DMS 273 (cell line): Measurements from ENCODE around the gene GNAO1.
"Not testable (repeated sequence)": the region's sequence is repeated elsewhere in the genome, so short reads cannot be mapped to it uniquely, and the experiment has no call there.

Source experiments
- DNase-seq: peaks from one replicate; lab custom pipeline; 2025; ENCODE audit not compliant: unreplicated experiment; lab: John Stamatoyannopoulos, UW

GNAO1 gene

DNA sequence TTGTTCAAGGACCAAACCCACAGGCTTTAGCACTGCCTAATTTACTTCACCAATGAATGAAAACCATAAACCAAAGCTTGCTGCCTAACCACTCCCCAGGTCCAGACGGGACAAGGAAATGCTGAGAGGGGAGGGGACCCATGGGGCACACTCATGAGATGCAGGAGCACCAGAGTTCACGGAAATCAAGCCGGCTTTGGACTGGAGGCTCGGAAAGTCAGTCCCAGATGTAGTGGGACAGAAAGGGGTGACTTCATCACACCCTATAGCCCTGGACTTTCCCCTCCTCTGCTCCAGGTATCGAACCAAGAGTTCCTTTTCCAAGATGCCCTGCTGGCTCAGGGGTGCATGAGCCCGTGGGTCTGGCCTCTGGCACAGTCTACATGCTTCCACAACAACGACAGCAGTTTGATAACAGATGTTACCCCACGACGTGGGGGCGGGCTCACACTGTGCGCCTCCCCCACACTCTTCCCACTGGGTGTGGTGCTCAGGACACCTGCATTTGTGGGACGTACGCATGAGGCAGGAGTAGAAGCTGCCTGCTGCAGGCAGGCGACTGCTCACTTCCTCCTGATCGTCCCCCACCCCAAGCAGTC, 170.9 kb downstream of the GNAO1 start:
- DNase-seq, result peak; percentile 27

DNA sequence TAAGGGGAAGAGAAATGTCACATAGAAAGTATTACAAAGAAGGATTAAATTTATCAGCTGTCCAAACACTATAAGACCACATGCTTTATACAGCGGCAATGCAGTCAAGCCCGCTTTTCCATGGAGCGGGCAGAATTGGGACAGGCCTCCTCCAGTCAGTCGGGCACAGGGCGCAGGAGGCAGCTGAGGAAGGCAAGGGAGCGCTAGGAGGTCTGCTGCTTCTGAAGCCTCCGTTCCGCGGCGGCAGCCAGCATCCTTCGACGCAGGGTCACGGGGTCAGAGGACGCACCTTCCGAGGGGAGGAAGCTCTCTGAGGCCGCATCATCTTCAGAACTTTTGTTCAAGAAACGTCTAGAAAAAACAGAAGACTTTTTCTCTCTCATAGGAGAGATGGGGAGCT, 171.4 kb downstream of the GNAO1 start:
- no peak for DNase-seq

DNA sequence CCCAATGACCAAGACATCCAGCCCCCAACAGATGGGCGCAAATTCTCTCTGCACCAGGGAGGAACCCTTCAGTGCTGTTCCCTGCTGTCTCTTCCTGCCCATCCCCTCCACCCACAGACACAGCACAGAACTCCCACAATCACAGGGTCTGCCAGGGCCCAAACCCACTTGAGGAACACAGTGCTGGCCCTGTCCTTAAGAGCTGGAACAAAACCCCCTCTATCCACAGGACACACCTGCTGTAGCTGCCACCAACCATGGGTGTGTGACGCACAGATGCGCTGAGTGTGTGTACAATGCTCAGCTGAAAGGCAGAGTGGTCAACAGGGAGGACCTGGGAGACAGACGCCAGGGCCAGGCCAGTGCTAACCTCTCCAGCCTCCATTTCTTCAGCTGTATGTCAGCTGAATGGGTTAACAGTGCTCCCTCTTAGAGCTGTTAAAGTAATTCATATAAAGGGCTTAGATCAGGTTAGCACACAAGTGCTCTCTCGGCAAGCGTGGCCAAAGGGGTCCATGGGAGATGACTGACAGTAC, 172.0 kb downstream of the GNAO1 start:
- DNase-seq, result no peak

DNA sequence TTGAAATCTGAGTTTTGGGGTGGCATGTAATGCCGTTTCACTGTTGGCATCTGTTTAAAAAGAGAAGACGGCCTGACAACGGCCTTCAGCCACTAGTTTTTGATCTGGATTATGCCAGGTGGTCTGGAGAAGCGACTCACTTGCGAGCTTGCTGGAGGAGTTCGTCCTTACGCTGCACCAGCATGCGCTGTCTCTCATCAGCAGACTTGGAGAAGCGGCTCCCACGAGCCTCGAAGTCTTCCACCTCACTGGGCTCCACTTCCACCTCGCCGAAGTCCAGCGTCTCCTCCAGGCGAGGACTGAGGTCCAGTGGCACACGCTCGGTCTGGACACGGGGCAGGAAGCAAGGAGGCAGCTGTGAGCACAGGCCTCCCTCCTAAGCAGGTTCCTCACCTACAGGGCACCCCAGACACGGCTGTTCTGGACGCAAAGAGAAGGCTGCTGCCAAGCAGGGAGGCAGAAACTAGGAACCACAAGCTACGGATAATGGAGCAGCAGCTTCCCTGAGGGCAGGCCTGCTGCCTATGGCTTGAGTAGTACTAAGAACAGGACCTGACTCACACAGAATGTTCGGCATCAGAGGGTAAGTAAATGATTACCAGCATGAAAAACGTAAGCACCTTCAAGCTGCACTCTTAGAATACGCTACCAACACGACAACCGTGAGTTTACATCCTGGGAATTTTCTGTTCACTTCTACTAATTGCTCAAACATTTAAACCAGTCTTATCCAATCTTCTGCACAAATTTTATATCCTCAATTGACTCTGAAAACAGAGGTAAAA, 172.7 kb downstream of the GNAO1 start:
- DNase-seq, result no peak

DNA sequence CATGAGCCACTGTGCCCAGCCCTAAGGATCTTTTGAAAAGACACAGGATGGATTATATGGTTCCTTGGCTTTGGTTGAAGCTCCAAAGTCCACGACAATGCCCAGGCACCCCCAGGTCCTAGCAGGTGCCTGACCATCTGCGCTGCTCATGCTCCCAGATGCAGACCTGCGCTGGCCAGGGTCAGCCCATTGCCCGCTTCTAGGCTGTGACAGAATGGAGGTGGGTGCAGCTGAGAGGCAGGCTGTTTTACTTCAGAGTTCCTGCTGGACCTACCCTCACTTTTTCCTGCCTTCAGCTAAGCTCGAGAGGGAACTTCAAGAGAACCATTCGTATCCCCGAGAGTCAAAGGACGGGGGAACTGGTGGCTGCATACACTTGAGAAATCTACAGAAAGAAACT, 173.6 kb downstream of the GNAO1 start:
- DNase-seq, result no peak

DNA sequence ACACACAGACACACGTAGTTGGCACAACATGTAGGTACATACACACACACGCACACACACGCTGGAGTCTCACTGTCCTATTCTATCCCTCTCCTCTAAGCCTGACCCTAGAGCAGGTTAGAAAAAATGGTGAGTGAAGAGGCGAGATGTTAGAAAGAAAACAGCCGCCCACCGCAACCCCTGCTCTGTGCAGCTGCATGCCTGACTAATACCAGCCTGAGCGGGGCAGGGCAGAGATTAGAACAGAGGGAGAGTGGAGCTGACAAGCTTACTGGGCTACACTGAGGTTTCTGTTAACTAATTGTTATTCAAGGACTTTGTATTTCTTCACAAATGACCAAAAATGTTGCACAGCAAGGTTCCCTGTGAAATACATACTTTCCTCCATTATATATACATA, 174.3 kb downstream of the GNAO1 start:
- DNase-seq, result no peak

DNA sequence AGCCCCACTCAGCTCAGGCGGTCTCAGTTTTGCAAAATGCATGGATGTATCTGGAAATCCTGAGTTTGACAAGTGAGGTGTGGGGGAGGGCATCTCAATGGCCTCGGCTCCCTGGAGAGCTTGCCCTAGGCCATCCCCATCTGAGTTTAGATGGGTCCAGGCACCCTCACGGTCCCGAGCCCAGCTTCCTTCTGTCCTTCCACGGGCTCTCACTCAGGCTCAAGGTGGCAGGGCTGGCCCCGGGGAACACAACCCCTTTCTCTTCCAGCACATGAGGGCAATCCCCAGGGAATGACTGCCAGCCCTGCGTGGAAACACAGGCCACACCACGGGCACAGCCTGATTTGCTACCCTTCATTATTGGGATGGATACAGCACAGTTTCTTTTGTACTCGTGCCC, 175.7 kb downstream of the GNAO1 start:
- DNase-seq, result no peak

DNA sequence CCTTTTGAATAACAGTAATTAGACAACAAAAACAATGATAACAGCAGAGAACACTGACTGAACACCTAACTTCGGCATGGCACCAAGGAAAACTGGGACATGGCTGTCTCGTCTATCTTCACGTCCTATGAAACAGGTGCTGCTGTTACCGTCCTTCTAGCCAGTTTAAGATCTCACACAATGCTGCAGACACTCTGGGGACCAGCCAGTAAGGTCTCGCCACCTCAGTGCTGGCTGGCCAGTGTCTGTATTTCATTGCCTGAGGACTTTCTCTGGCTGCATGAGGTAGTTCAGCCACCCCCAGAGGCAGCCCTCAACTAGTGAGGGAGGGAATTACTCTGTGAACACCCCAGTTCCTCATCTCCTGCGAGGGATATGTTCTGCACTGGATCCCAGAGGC, 176.5 kb downstream of the GNAO1 start:
- no peak for DNase-seq

DNA sequence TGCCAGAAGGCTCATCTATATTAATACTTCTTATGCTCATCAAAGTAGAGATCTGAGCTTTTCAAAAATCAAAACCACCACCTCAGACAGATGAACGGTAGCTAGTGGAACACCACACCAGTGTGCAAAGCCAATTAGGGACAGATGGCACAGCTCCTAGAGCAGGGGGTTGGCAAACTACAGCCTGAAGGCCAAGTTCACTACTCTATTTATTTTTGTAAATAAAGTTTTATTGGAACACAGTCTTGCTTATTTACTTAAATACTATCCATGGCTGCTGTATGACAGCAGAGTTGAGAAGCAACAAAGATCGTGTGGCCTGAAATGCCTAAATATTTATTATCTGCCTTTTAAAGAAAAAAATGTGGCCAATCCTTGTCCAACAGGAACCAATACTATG, 177.3 kb downstream of the GNAO1 start:
- peak; percentile 79 for DNase-seq

DNA sequence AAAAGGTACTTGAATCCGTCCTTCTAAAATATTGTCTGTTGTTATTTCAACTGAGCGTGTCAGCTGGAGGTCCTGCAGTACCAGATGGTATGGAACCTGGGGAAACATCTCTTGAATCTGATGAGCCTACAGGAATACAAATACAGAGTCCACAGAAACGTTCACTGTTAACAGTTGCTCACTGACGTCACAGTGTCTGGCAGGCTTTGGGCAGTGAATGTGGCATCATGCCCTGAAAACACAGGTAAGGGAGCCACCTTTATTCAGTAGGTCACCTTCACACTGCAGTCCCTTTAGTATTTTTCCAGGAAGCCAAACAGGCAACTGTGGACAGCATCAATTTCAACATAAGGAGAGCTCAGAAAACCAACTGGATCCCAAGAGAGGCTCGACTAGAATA, 177.9 kb downstream of the GNAO1 start:
- DNase-seq, result peak; percentile 58

DNA sequence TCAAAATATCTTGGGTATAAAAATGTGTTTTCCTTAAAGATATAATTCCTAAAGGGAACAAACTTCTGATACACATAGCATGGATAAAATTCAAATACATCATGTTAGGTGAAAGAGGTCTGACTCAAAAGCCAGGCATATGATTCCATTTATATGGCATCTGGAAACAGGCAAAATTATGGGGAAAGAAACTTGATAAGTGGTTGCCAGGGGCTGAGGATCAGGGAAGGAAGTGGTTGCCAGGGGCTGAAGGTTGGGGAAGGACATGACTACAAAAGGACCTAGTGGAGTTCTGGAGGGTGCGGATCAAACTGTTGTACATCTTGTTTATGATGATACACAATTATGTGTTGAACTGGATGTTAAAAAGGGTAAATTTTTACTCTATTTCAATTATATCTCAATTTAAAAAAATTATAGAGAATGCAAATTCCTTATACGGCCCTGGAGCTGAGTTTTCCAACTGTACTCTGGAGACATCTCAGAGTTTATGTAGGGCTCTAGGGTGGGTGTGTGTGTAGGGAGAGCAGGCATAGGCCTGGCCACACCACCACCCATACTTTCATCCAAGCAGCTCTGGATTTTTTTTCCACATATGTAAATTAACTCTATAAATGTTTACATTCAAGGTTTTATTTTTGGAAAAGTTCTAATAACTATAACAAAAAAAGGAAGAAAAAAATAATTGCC, 179.0 kb downstream of the GNAO1 start:
- DNase-seq, result peak; percentile 48

DNA sequence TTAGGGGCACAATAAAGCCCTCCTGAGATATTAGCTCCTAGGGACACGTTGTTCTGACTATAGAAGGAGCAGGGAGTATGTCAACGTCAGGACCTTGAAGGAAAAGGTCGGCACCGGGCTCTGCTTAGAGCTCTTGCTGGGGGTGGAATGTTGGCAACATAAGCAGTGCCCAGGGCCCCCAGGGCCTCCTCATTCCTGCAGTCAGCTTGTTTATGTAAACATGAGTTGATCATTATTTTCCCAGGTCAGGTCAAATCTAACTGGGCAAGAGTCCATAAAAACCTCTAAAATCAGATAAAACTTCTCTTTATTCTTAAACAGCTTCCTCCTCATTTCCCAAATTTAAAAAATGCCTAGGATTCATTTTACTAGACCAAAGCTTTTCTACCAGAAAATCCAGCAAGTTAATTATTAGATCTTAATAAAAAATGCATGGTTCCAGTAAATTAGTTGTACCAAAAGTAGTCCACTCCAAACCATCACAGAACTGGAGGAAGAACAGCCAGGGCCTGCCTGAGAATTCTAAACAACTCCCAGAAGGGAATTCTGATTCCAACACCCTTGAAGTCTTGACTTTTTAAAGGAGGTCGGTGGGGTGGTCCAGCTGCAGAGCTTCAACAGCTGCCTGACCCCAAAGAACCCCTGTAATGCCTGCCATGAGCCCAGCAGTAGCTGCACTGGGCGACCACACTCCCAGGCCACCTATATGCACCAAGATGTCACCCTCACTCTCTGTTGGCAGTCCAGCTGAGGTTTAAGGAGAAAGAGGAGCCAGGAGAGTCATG, 179.8 kb downstream of the GNAO1 start:
- DNase-seq, result no peak

DNA sequence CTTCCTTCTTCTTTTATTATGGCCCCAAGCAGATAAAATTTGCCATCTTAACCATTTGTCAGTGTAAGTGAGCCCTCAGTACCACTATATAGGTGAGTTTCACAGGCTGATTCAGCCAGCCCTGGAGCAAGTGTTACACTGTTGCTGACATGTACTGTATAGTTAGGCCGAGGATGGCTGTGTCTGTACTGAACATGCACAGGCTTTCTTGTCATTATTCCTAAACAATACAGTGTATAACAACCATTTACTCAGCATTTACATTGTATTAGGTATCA, 180.3 kb downstream of the GNAO1 start:
- no peak for DNase-seq

DNA sequence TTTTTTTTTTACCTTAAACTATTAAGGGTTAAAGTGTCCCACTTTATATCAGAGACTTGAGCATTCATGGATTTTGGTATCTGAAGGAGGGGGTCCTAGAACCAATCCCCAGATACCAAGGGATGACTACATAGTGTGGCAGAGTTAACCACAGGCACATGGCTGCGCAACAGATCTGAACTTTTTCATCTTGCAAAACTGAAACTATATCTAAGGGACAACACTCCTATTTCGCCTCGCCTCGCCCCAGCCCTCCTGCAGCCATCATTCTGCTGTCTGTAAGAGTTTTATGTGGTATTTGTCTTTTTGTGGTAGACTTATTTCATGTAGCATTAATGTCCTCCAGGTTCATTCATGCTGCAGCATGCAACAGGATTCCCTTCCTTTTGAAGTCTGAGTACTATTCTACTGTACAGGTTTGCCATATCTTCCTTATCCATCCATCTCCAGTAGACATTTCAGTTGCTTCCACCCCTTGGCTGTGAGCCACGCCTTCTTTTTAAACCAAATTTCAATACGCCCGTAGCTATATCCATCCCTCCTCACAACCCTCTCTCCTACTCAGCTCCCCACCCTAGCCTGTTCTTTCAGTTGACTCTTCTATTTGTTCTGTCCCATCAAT, 180.8 kb downstream of the GNAO1 start:
- DNase-seq, result no peak

DNA sequence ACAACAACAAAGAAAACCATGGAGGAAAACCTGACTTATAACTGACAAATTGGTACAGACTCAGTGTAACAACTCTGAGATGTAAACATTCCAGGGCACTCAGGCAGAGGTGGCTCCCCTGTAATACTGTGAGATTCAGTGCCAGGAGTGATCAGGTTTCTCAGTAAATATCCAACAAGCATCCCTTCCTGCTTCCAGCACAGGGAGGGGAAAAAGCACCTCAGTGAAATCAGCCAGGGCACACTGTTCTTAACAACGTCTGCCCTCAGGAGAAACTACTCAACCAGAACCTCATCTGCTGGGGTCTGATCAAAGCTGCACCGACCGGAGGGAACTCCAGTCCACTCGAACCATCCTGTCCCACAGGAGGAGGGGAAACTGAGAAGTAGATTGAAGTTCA, 181.7 kb downstream of the GNAO1 start:
- DNase-seq, result peak; percentile 43

DNA sequence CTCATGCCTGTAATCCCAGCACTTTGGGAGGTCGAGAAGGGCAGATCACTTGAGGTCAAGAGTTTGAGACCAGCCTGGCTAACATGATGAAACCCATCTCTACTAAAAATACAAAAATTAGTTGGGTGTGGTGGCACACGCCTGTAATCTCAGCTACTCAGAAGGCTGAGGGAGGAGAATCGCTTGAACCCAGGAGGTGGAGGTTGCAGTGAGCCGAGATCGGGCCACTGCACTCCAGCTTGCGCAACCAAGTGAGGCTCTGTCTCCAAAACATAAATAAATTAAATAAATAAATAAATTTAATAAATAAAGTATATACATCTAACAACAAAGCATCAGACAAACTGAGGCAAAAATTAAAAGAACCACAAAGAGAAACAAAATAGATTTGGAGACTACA, 184.5 kb downstream of the GNAO1 start:
- not testable (repeated sequence) for DNase-seq

DNA sequence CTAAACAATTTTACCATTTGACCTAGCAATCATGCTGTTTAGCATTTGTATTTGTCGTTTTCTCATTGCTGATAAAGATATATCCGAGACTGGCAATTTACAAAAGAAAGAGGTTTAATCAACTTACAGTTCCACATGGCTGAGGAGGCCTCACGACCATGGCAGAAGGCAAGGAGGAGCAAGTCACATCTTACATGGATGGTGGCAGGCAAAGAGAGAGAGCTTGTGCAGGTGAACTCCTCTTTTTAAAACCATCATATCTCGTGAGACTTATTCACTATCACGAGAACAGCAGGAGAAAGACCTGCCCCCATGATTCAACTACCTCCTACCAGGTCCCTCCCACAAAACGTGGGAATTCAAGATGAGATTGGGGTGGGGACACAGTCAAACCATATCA, 187.8 kb downstream of the GNAO1 start:
- DNase-seq, result not testable (repeated sequence)

DNA sequence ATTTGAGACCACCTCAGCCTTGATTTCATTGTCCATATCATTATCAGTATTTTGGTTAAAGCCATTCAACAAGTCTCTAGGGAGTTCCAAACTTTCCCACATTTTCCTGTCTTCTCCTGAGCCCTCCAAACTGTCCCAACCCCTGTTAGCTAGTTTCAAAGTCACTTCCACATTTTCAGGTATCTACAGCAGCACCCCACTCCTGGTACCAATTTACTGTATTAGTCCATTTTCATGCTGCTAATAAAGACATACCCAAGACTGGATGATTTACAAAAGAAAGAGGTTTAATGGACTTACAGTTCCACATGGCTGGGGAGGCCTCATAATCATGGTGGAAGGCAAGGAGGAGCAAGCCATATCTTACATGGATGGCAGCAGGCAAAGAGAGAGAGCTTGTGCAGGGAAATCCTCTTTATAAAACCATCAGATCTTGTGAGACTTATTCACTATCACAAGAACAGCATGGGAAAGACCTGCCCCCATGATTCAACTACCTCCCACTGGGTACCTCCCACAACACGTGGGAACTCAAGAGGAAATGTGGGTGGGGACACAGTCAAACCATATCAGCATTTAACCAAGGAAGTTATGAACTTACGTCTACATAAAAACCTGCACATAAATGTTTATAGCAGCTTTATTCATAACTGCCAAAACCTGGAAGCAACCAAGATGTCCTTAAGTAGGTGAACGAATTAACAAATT, 189.6 kb downstream of the GNAO1 start:
- DNase-seq, result not testable (repeated sequence)

DNA sequence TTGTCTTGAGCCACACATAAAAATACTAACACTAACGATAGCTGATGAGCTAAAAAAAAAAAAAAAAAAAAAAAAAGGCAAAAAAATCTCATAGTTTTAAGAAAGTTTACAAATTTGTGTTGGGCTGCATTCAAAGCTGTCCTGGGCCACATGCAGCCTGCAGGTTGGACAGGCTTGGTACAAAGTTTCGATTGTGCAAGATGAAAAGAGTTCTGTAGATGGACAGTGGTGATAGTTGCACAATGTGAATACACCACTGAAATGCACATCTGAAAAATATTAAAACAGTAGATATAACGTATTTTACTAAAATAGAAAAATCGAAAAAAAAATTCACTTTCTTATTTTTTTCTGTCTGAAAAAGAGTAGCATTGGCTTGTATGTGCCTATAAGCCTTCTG, 191.2 kb downstream of the GNAO1 start:
- no peak for DNase-seq

DNA sequence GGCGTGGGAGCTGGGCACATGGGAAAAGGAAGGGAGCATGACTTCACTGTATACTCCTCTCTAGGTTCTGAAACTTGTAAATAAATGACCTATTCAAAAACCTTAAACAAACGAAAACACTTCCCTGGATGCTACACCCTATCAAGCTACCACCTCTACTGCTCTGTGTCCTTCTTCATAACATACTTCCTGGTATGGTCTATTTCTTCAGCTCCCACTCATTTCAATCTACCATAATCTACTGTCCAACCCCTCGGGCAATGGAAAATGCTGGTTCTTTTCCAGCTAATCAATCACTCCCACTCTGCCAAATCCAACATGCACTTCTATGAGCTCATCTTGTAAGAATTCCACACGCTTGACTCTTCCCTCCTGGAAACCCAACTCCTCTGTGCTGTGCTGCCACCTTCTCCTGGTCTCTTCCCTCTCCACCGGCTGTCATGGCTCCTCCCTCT, 191.6 kb downstream of the GNAO1 start:
- no peak for DNase-seq
